Dendritic cell treated with granulocyte-macrophage colony-stimulating factor and Interleukin-4, amounts not matched to agents 40 ng/mL and 50 ng/mL, for 4 days (primary cell): Measurements from ENCODE around the gene MYPOP.
"Not testable (repeated sequence)": the region's sequence is repeated elsewhere in the genome, so short reads cannot be mapped to it uniquely, and the experiment has no call there.

Experiments
- H3K27ac Mint-ChIP-seq: one replicate; pipeline ENCODE4 v1.8.0; 2022; ENCODE audit warnings: mild to moderate bottlenecking, mixed read lengths
- H3K27me3 Mint-ChIP-seq: one replicate; pipeline ENCODE4 v1.8.0; 2022; ENCODE audit warnings: mild to moderate bottlenecking, mixed read lengths
- H3K36me3 Mint-ChIP-seq: one replicate; pipeline ENCODE4 v1.8.0; 2022; ENCODE audit warnings: low read depth, mixed read lengths
- H3K4me1 Mint-ChIP-seq: one replicate; pipeline ENCODE4 v1.8.0; 2022; ENCODE audit warnings: low read depth, mixed read lengths
- H3K4me3 Mint-ChIP-seq: one replicate; pipeline ENCODE4 v1.8.0; 2022; ENCODE audit warnings: mild to moderate bottlenecking, moderate library complexity, mixed read lengths
- H3K9me3 Mint-ChIP-seq: one replicate; pipeline ENCODE4 v1.8.0; 2022; ENCODE audit warnings: mixed read lengths
- intact Hi-C: fragments of 100-400 bp; cut with micrococcal nuclease; formaldehyde crosslinking; loops from one replicate; pipeline ENCODE4 v1.15.0; 2022

The MYPOP gene

GRCh38 chr19:45872095-45872919, 30.1 kb downstream of the MYPOP start:
- no peak overlapping the region for H3K27ac Mint-ChIP-seq
- peaks cover 63% of the 10 kb centered on the region for H3K27me3 Mint-ChIP-seq
- no peak overlapping the region for H3K4me3 Mint-ChIP-seq
- no peaks in the 10 kb centered on the region for H3K9me3 Mint-ChIP-seq
- H3K36me3 Mint-ChIP-seq = no peaks in the 10 kb centered on the region
- intact Hi-C loops = no loop called here
- H3K4me1 Mint-ChIP-seq = peaks cover 14% of the 10 kb centered on the region

GRCh38 chr19:45870798-45871197, 31.6 kb downstream of the MYPOP start:
- Mint-ChIP-seq H3K36me3 (no peaks in the 10 kb centered on the region), H3K4me3 (no peak overlapping the region), H3K27me3 (peaks cover 62% of the 10 kb centered on the region), H3K4me1 (peaks cover under 1% of the 10 kb centered on the region), H3K9me3 (no peaks in the 10 kb centered on the region), H3K27ac (no peak overlapping the region)
- intact Hi-C loops = no loop called here

- H3K27me3 Mint-ChIP-seq = peaks cover 61% of the 10 kb centered on the region
- H3K36me3 Mint-ChIP-seq = peaks cover 10% of the 10 kb centered on the region
- intact Hi-C loops, H3K9me3 Mint-ChIP-seq, H3K4me3 Mint-ChIP-seq, H3K27ac Mint-ChIP-seq: not testable (repeated sequence)
- H3K4me1 Mint-ChIP-seq = peaks cover 19% of the 10 kb centered on the region
Observed at GRCh38 chr19:45867241-45867640, 35.2 kb downstream of the MYPOP start.

GRCh38 chr19:45866400-45867176, 35.8 kb downstream of the MYPOP start:
- H3K27me3 Mint-ChIP-seq = peaks cover 60% of the 10 kb centered on the region
- intact Hi-C loops = no loop called here
- H3K4me3 Mint-ChIP-seq = no peak overlapping the region
- no peaks in the 10 kb centered on the region for H3K9me3 Mint-ChIP-seq
- H3K4me1 Mint-ChIP-seq = peaks cover 25% of the 10 kb centered on the region
- peaks cover 17% of the 10 kb centered on the region for H3K36me3 Mint-ChIP-seq
- H3K27ac Mint-ChIP-seq = no peak overlapping the region

GRCh38 chr19:45865269-45865948, 37.0 kb downstream of the MYPOP start:
- H3K27me3 Mint-ChIP-seq = peaks cover 54% of the 10 kb centered on the region
- peaks cover 27% of the 10 kb centered on the region for H3K36me3 Mint-ChIP-seq
- H3K9me3 Mint-ChIP-seq = no peaks in the 10 kb centered on the region
- H3K4me3 Mint-ChIP-seq = no peak overlapping the region
- peaks cover 26% of the 10 kb centered on the region for H3K4me1 Mint-ChIP-seq
- intact Hi-C loops = no loop called here
- H3K27ac Mint-ChIP-seq = no peak overlapping the region

GRCh38 chr19:45864629-45865082, 37.8 kb downstream of the MYPOP start:
- H3K4me1 Mint-ChIP-seq = peaks cover 30% of the 10 kb centered on the region
- H3K9me3 Mint-ChIP-seq = no peaks in the 10 kb centered on the region
- intact Hi-C loops = loop anchor here (1.0 kb wide), 1 partner anchor 19 kb away; no protein-coding TSS in a partner anchor
- peak overlapping the region; percentile 25 for H3K4me3 Mint-ChIP-seq
- no peak overlapping the region for H3K27ac Mint-ChIP-seq
- H3K36me3 Mint-ChIP-seq = peaks cover 34% of the 10 kb centered on the region
- H3K27me3 Mint-ChIP-seq = peaks cover 51% of the 10 kb centered on the region

GRCh38 chr19:45863840-45864628, 38.4 kb downstream of the MYPOP start, which contains the start of gene FOXA3:
FOXA3 (plus strand) TSS chr19:45864326; CDS start chr19:45864457, 131 bp downstream.
- Mint-ChIP-seq H3K27ac (peak within 1 kb of the TSS; percentile 90), H3K4me3 (peak within 1 kb of the TSS; percentile 91), H3K9me3 (no peaks in the 10 kb centered on the region), H3K4me1 (peaks cover 35% of the 10 kb centered on the region), H3K27me3 (peaks cover 51% of the 10 kb centered on the region), H3K36me3 (peaks cover 40% of the 10 kb centered on the region)
- intact Hi-C loops = loop anchor here (1.0 kb wide), 3 partner anchors 19 to 131 kb away; partner anchors contain the start of genes CCDC61 and IRF2BP1

GRCh38 chr19:45863335-45863839, 39.0 kb downstream of the MYPOP start:
- peaks cover 47% of the 10 kb centered on the region for H3K36me3 Mint-ChIP-seq
- H3K4me1 Mint-ChIP-seq = peaks cover 36% of the 10 kb centered on the region
- intact Hi-C loops = loop anchor here (1.0 kb wide), 2 partner anchors 23 to 132 kb away; partner anchors contain the start of genes CCDC61 and IRF2BP1
- H3K9me3 Mint-ChIP-seq = no peaks in the 10 kb centered on the region
- H3K27ac Mint-ChIP-seq = peak overlapping the region; percentile 90
- H3K4me3 Mint-ChIP-seq = peak overlapping the region; percentile 91
- H3K27me3 Mint-ChIP-seq = peaks cover 49% of the 10 kb centered on the region

GRCh38 chr19:45862564-45863334, 39.7 kb downstream of the MYPOP start, which contains the start of gene SYMPK:
SYMPK (minus strand) TSS chr19:45863147; CDS start chr19:45854495, 8,652 bp downstream.
- H3K9me3 Mint-ChIP-seq = no peaks in the 10 kb centered on the region
- peak within 1 kb of the TSS; percentile 90 for H3K27ac Mint-ChIP-seq
- H3K36me3 Mint-ChIP-seq = peaks cover 53% of the 10 kb centered on the region
- H3K4me3 Mint-ChIP-seq = peak within 1 kb of the TSS; percentile 91
- H3K27me3 Mint-ChIP-seq = peaks cover 44% of the 10 kb centered on the region
- intact Hi-C loops = loop anchor here (1.0 kb wide), 2 partner anchors 24 to 133 kb away; partner anchors contain the start of genes CCDC61 and IRF2BP1
- H3K4me1 Mint-ChIP-seq = peaks cover 40% of the 10 kb centered on the region

- peak overlapping the region; percentile 90 for H3K27ac Mint-ChIP-seq
- intact Hi-C loops = no loop called here
- peaks cover 40% of the 10 kb centered on the region for H3K4me1 Mint-ChIP-seq
- H3K36me3 Mint-ChIP-seq = peaks cover 59% of the 10 kb centered on the region
- H3K27me3 Mint-ChIP-seq = peaks cover 38% of the 10 kb centered on the region
- H3K4me3 Mint-ChIP-seq = peak overlapping the region; percentile 91
- H3K9me3 Mint-ChIP-seq = no peaks in the 10 kb centered on the region
Observed at GRCh38 chr19:45862271-45862563, 40.2 kb downstream of the MYPOP start.

GRCh38 chr19:45860359-45861259, 41.8 kb downstream of the MYPOP start:
- Mint-ChIP-seq H3K4me1 (peaks cover 40% of the 10 kb centered on the region), H3K27ac (no peak overlapping the region), H3K9me3 (no peaks in the 10 kb centered on the region), H3K36me3 (peaks cover 75% of the 10 kb centered on the region), H3K27me3 (peaks cover 23% of the 10 kb centered on the region), H3K4me3 (peak overlapping the region; percentile 20)
- intact Hi-C loops = no loop called here
